ENCODE results near the gene SSU72. TPM values are rescaled to one million over a fixed set of nuclear protein-coding genes. Genes with fewer than 3 reads are reported as not detected.

Gene SSU72
- total RNA-seq, 3 donors from 2014 or later: 117 to 123 (median 120) TPM

DNA sequence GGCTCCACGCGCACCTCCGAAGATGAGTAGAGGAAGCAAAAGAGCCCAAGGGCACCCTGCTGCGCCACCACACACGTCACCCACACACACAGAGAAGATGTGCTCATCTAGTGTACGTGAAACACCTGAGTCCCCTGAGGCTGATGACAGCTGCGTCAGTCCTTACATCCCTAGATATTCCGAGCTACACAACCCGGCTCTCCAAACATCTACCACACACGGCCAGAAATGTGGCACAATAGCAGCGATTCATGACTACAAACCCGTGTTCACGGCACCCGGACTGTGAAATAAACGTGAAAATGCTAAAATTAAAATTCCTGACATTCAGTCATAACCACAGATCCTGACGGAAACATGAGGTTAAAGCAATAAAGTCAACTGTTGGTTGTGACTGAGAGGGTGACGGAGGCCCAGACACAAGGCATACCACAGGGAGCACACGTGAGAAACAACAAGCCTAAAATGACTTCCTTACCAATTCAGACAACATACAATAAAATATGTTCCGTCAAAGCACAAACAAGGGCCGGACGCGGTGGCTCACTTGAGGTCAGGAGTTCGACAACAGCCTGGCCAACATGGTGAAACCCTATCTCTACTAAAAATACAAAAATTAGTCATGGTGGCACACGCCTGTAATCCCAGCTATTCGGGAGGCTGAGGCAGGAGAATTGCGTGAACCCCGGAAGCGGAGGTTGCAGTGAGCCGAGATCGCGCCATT, 7.3 kb downstream of the SSU72 start:
- Histone ChIP-seq H3K9me3 (no peaks in the 10 kb centered on the region), H3K4me1 (ENCODE audit: low read depth) (no peaks in the 10 kb centered on the region), H3K36me3 (ENCODE audit: low read depth) (peaks cover 6% of the 10 kb centered on the region), H3K4me3 (no peak overlapping the region)
- DNase-seq: no peak
- intact Hi-C loops (cut with DNase I, micrococcal nuclease): no loop called here
- TF ChIP-seq, protein P1, sequence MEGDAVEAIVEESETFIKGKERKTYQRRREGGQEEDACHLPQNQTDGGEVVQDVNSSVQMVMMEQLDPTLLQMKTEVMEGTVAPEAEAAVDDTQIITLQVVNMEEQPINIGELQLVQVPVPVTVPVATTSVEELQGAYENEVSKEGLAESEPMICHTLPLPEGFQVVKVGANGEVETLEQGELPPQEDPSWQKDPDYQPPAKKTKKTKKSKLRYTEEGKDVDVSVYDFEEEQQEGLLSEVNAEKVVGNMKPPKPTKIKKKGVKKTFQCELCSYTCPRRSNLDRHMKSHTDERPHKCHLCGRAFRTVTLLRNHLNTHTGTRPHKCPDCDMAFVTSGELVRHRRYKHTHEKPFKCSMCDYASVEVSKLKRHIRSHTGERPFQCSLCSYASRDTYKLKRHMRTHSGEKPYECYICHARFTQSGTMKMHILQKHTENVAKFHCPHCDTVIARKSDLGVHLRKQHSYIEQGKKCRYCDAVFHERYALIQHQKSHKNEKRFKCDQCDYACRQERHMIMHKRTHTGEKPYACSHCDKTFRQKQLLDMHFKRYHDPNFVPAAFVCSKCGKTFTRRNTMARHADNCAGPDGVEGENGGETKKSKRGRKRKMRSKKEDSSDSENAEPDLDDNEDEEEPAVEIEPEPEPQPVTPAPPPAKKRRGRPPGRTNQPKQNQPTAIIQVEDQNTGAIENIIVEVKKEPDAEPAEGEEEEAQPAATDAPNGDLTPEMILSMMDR (IDR thresholded peaks at IDR 0.05): no peak
- no peak for ATAC-seq

DNA sequence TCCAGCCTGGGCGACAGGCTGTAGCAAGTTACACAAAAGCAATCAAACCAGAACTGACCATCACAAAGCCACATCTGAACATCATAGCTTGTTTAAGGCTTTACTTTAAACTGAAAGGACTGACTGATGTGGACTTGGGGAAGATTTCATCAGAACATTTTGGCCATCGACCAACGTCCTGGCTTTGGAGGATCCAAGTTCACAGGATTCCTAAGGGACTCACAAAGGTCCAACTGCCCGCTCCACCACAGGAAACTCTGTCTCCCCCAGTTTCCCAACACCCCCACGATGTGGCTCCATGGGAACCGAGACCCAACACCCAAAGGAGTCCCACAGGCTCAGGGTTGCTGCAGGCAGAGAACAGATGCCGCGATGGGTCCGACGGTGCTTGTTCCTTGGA, 9.3 kb downstream of the SSU72 start:
- ATAC-seq (no peak), DNase-seq (no peak)
- no peaks in the 10 kb centered on the region for H3K4me1 ChIP-seq (ENCODE audit: low read depth)
- TF ChIP-seq, protein P1 (IDR thresholded peaks at IDR 0.05): no peak
- peaks cover 6% of the 10 kb centered on the region for H3K36me3 ChIP-seq (ENCODE audit: low read depth)
- no peaks in the 10 kb centered on the region for H3K9me3 ChIP-seq
- H3K4me3 ChIP-seq: no peak overlapping the region
- intact Hi-C loops (cut with DNase I, micrococcal nuclease): no loop called here

DNA sequence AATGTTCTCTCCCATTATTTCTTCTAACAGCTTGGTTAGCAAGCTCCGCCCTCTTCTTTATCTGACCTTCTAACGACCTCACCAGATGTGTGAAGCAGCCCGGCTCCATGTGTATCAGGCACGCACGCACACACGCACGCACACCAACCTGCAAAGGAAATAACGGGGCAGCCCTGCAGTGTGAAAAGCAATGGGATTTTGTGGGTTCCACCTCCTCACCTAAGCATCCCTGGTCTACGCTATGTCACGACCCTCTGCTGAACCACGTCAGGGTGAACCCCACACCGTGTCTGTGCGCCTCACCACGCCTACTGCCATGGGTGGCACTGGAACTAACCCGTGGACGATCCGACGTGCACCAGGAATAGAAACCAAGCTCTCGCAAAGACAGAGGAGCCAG, 10.4 kb downstream of the SSU72 start:
- TF ChIP-seq, protein P1 (IDR thresholded peaks at IDR 0.05): no peak
- intact Hi-C loops (cut with DNase I, micrococcal nuclease): no loop called here
- DNase-seq: no peak
- ATAC-seq: no peak
- Histone ChIP-seq H3K4me3 (no peak overlapping the region), H3K4me1 (ENCODE audit: low read depth) (no peaks in the 10 kb centered on the region), H3K36me3 (ENCODE audit: low read depth) (peaks cover 6% of the 10 kb centered on the region), H3K9me3 (no peaks in the 10 kb centered on the region)

DNA sequence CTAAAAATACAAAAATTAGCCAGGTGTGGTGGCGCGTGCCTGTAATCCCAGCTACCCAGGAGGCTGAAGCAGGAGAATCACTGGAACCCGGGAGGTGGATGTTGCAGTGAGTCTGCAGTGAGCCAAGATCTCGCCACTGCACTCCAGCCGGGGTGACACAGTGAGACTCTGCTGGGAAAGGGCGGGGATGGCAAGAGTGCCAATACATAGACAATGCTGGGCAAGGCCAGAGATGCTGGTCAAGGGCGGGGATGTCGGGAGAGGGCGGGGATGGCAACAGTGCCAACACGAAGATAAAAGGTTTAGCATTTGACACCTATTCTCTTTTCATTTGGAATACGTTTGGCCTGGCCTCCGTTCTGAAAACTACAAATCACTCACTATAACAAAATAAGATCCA, 11.0 kb downstream of the SSU72 start:
- Histone ChIP-seq H3K9me3 (no peaks in the 10 kb centered on the region), H3K4me3 (no peak overlapping the region), H3K36me3 (ENCODE audit: low read depth) (peaks cover 6% of the 10 kb centered on the region), H3K4me1 (ENCODE audit: low read depth) (no peaks in the 10 kb centered on the region)
- DNase-seq: no peak
- TF ChIP-seq, protein P1 (IDR thresholded peaks at IDR 0.05): no peak
- intact Hi-C loops (cut with DNase I, micrococcal nuclease): no loop called here
- ATAC-seq: peak; percentile 30

DNA sequence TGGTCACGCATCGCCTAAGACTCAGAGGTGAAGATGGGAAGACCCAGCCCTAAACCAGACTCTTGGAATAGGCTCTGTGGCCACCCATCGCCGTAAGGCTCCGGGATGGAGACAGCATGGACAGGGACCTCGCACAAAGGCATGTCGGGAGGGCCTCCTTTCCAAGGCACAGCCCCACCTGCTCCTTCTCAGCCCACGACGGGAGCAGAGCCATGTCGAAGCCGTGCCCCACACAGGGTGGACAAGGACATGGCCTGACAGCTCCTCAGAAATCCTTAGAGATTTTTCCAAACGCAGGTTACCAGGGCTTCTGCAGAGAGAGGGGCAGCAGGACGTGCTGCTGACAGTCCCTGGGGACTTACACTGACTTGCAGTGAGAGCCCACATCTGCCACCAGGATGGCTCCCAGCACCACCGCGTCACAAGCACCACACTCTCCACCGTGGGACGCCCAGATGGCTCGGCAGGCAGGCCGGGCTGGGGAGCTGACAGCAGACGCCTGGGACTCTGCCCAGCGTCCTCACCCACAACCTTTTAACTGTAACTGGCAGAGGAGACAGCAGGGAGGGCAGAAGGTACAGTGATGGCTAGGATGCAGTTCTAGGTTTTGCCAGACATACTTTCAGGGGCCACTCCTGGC, 12.0 kb downstream of the SSU72 start:
- ATAC-seq: no peak
- Histone ChIP-seq H3K4me3 (no peak overlapping the region), H3K36me3 (ENCODE audit: low read depth) (peaks cover 6% of the 10 kb centered on the region), H3K9me3 (no peaks in the 10 kb centered on the region), H3K4me1 (ENCODE audit: low read depth) (no peaks in the 10 kb centered on the region)
- intact Hi-C loops (cut with DNase I, micrococcal nuclease): no loop called here
- DNase-seq: no peak
- TF ChIP-seq, protein P1 (IDR thresholded peaks at IDR 0.05): no peak
